NCI-H774 (cell line): ENCODE results near the gene MYD88.
"Not testable (repeated sequence)": the region's sequence is repeated elsewhere in the genome, so short reads cannot be mapped to it uniquely, and the experiment has no call there.

ENCODE experiments used
- DNase-seq: peaks from one replicate; lab custom pipeline; 2025; lab: John Stamatoyannopoulos, UW

MYD88 gene

GRCh38 chr3:38142959-38143358, 4.5 kb downstream of the MYD88 start:
- DNase-seq: no peak

- DNase-seq: no peak
These were observed 5.0 kb downstream of the MYD88 start for GRCh38 chr3:38143511-38143910.

- DNase-seq: no peak
These were observed 8.0 kb downstream of the MYD88 start for GRCh38 chr3:38146504-38146903.

GRCh38 chr3:38147421-38147820, 9.0 kb downstream of the MYD88 start:
- DNase-seq: no peak

- DNase-seq: no peak
These were observed 9.9 kb downstream of the MYD88 start for GRCh38 chr3:38148311-38148882.

- DNase-seq: no peak
These were observed 11.2 kb downstream of the MYD88 start for GRCh38 chr3:38149708-38150107.

- DNase-seq: no peak
These were observed 12.5 kb downstream of the MYD88 start for GRCh38 chr3:38150780-38151528.

- no peak for DNase-seq
These were observed 13.3 kb downstream of the MYD88 start for GRCh38 chr3:38151667-38152265.

- DNase-seq: no peak
These were observed 14.1 kb downstream of the MYD88 start for GRCh38 chr3:38152609-38153008.

- DNase-seq: no peak
These were observed 14.8 kb downstream of the MYD88 start for GRCh38 chr3:38153221-38153620.

- no peak for DNase-seq
These were observed 15.6 kb downstream of the MYD88 start for GRCh38 chr3:38154033-38154494.

- no peak for DNase-seq
These were observed 16.3 kb downstream of the MYD88 start for GRCh38 chr3:38154625-38155255.

GRCh38 chr3:38155825-38156224, 17.4 kb downstream of the MYD88 start:
- no peak for DNase-seq

GRCh38 chr3:38157117-38157516, 18.7 kb downstream of the MYD88 start:
- no peak for DNase-seq

GRCh38 chr3:38157595-38157994, 19.1 kb downstream of the MYD88 start:
- DNase-seq: no peak

- no peak for DNase-seq
These were observed 20.0 kb downstream of the MYD88 start for GRCh38 chr3:38158472-38158871.

GRCh38 chr3:38160704-38161103, 22.2 kb downstream of the MYD88 start:
- not testable (repeated sequence) for DNase-seq

- no peak for DNase-seq
These were observed 24.8 kb downstream of the MYD88 start for GRCh38 chr3:38163117-38163840.

GRCh38 chr3:38163841-38164642, 25.6 kb downstream of the MYD88 start:
- DNase-seq: no peak

GRCh38 chr3:38164643-38164951, 26.1 kb downstream of the MYD88 start:
- DNase-seq: no peak

GRCh38 chr3:38164952-38165721, 26.7 kb downstream of the MYD88 start, which contains the start of gene OXSR1:
Gene OXSR1 (plus strand): TSS chr3:38165537. CDS start chr3:38165877, 340 bp downstream.
- DNase-seq: peak; percentile 94
